HepG2 (cell line): Measurements from ENCODE around the gene PEX11B. TPM values are rescaled to one million over a fixed set of nuclear protein-coding genes. Genes with fewer than 3 reads are reported as not detected.

Experiments used
- ATAC-seq: fragments of 200-7000 bp; cut with Tn5 transposase; 3 replicates; pipeline ENCODE4 v1.9.1; 2020; ENCODE audit warnings: mild to moderate bottlenecking, moderate library complexity
- BruUV-seq: library from RNA; stranded (reverse); fragments of 400-500 nt; replicated peaks from 2 replicates; lab custom pipeline; 2021; lab: Mats Ljungman, UMichigan
- CTCF ChIA-PET: fragments of 300-600 bp; formaldehyde crosslinking; extraction: SDS; loops from one replicate; lab custom pipeline; 2021; ENCODE audit warnings: low total read pairs, inconsistent platforms, low intra/inter-chr PET ratio; lab: Yijun Ruan, JAX
- POLR2A ChIA-PET: fragments of 350-600 bp; sonication (Branson Sonifier 250); formaldehyde crosslinking; loops from one replicate; lab custom pipeline; 2020; ENCODE audit warnings: antibody characterized with exemption, inconsistent platforms; lab: Yijun Ruan, JAX
- DNase-seq: peaks from one replicate; pipeline ENCODE4 v3.0.0-alpha.2; 2015; ENCODE audit warnings: low spot score
- FAIRE-seq: peaks from 3 replicates; lab custom pipeline; 2011; peaks lifted over from hg19 to GRCh38; lab: Jason Lieb, UNC
- H2AFZ ChIP-seq: one replicate; pipeline ENCODE4 v1.6.1; 2011; ENCODE audit warnings: low read length, inconsistent platforms
- H3K27ac ChIP-seq: fragments of 300-600 bp; 3 replicates; pipeline ENCODE4 v1.8.0; 2011; ENCODE audit warnings: mixed run types, mild to moderate bottlenecking, mixed read lengths, low read length, inconsistent platforms; ENCODE audit not compliant: insufficient read depth; ENCODE audit errors: extremely low read length
- H3K27me3 ChIP-seq, 2 experiments: fragments of 200-600 bp in 1 of 2; 2 replicates in 1 of 2; 3 replicates in 1 of 2; pipeline versions ENCODE4 v1.6.0 to v1.8.0; 2011; ENCODE audit warnings: low read length in 2 of 2, mild to moderate bottlenecking in 2 of 2, moderate library complexity in 2 of 2, inconsistent platforms in 1 of 2; ENCODE audit not compliant: insufficient read depth in 2 of 2, control insufficient read depth in 1 of 2
- H3K36me3 ChIP-seq, 2 experiments: fragments of 200-600 bp in 1 of 2; replicated peaks in 1 of 2; 2 replicates in 1 of 2; 3 replicates in 1 of 2; pipeline versions ENCODE4 v1.5.1 to v1.8.0; 2011; ENCODE audit warnings: low read length in 2 of 2, inconsistent platforms in 1 of 2; ENCODE audit not compliant: insufficient read depth in 2 of 2, control insufficient read depth in 1 of 2
- H3K4me1 ChIP-seq: 2 replicates; pipeline ENCODE4 v1.5.1; 2012; ENCODE audit warnings: low read length, inconsistent platforms; ENCODE audit not compliant: insufficient read depth
- H3K4me2 ChIP-seq: 2 replicates; pipeline ENCODE4 v1.6.0; 2011; ENCODE audit warnings: low read depth, low read length, inconsistent platforms
- H3K4me3 ChIP-seq, 3 experiments: fragments of 200-600 bp in 1 of 3; sonication (generic), shearing (Covaris generic) in 1 of 3; replicated peaks in 1 of 3; 2 replicates each; pipeline ENCODE4 v1.5.1; 2011 to 2016; ENCODE audit warnings: low read length in 3 of 3, inconsistent platforms in 2 of 3, low read depth in 2 of 3, mild to moderate bottlenecking in 2 of 3, control low read depth in 1 of 3, mixed read lengths in 1 of 3; ENCODE audit not compliant: insufficient read depth in 1 of 3
- H3K79me2 ChIP-seq: one replicate; pipeline ENCODE4 v1.6.1; 2011; ENCODE audit warnings: low read length, inconsistent platforms; ENCODE audit not compliant: insufficient read depth
- H3K9ac ChIP-seq: 2 replicates; pipeline ENCODE4 v1.6.0; 2011; ENCODE audit warnings: mild to moderate bottlenecking, low read depth, low read length, inconsistent platforms; ENCODE audit not compliant: insufficient read depth
- H3K9me3 ChIP-seq: 2 replicates; pipeline ENCODE4 v1.5.1; 2012; ENCODE audit warnings: mild to moderate bottlenecking, low read length
- H4K20me1 ChIP-seq: 2 replicates; pipeline ENCODE4 v1.6.0; 2011; ENCODE audit warnings: inconsistent platforms, mild to moderate bottlenecking, low read length, moderate library complexity; ENCODE audit not compliant: insufficient read depth
- DZIP1 ChIP-seq: sonication (generic); formaldehyde crosslinking; IDR thresholded peaks from 2 replicates; pipeline ENCODE4 v1.5.0; 2020; ENCODE audit warnings: mild to moderate bottlenecking, missing genetic modification reagents
- MNT ChIP-seq: fragments of 450-650 bp; IDR thresholded peaks from 2 replicates; pipeline ENCODE4 v1.6.1; 2016
- NFE2L1 ChIP-seq: sonication (generic); formaldehyde crosslinking; IDR thresholded peaks from 2 replicates; pipeline ENCODE4 v1.4.0; 2020; ENCODE audit warnings: missing genetic modification reagents, mild to moderate bottlenecking, borderline replicate concordance
- RARA ChIP-seq: IDR thresholded peaks from 2 replicates; pipeline ENCODE4 v1.6.1; 2016; ENCODE audit warnings: missing genetic modification reagents, missing compliant biosample characterization
- REXO4 ChIP-seq: sonication (generic); formaldehyde crosslinking; IDR thresholded peaks from 2 replicates; pipeline ENCODE4 v1.8.0; 2022; ENCODE audit warnings: missing genetic modification reagents, mild to moderate bottlenecking, borderline replicate concordance
- TFDP2 ChIP-seq: sonication (generic); formaldehyde crosslinking; IDR thresholded peaks from 2 replicates; pipeline ENCODE4 v1.4.0; 2020; ENCODE audit warnings: missing genetic modification reagents
- ZNF296 ChIP-seq: sonication (generic); formaldehyde crosslinking; conservative IDR thresholded peaks from 2 replicates; pipeline ENCODE4 v1.5.0; 2020; ENCODE audit warnings: mild to moderate bottlenecking, missing genetic modification reagents
- ZNF557 ChIP-seq: sonication (generic); formaldehyde crosslinking; IDR thresholded peaks from 2 replicates; pipeline ENCODE4 v1.4.0; 2020; ENCODE audit warnings: missing genetic modification reagents
- ZNF558 ChIP-seq: sonication (generic); formaldehyde crosslinking; IDR thresholded peaks from 2 replicates; pipeline ENCODE4 v1.9.0; 2022; ENCODE audit warnings: mild to moderate bottlenecking, missing genetic modification reagents, borderline replicate concordance
- ZNF569 ChIP-seq: sonication (generic); formaldehyde crosslinking; IDR thresholded peaks from 2 replicates; pipeline ENCODE4 v1.5.0; 2020; ENCODE audit warnings: mild to moderate bottlenecking, missing genetic modification reagents, moderate library complexity, borderline replicate concordance
- ZNF75D ChIP-seq: sonication (generic); formaldehyde crosslinking; IDR thresholded peaks from 2 replicates; pipeline ENCODE4 v1.8.1; 2023; ENCODE audit warnings: missing genetic modification reagents, mild to moderate bottlenecking, borderline replicate concordance
- ZXDC ChIP-seq: sonication (generic); formaldehyde crosslinking; IDR thresholded peaks from 2 replicates; pipeline ENCODE4 v1.5.0; 2020; ENCODE audit warnings: mild to moderate bottlenecking, missing genetic modification reagents
- WGBS: methylation state at CpG from one replicate; pipeline ENCODE4 v1.1.6; 2017; ENCODE audit warnings: low lambda C conversion rate; 5-methylcytosine and 5-hydroxymethylcytosine counted together
- in situ Hi-C: cut with HindIII; loops from 2 replicates; pipeline ENCODE4 v1.10.0; 2017; ENCODE audit warnings: low pct_unique_long_range_greater_than_20kb; ENCODE audit not compliant: extremely low pct_ligation_motif_present
- intact Hi-C: fragments of 100-400 bp; cut with micrococcal nuclease; formaldehyde crosslinking; loops from one replicate; pipeline ENCODE4 v1.10.0; 2022; ENCODE audit not compliant: unreplicated experiment
- polyA plus RNA-seq, 8 experiments: library from polyadenylated mRNA; depleted of rRNA in 3 of 8; stranded (reverse) in 7 of 8; unstranded in 1 of 8; fragments of >200 nt; fragmentation: Illumina TruSeq in 4 of 8; extraction: Trizol in 4 of 8; gene quantifications; 2 replicates each; pipeline versions ENCODE4 v1.2.1 to v1.2.3, GENCODE V29; 2011 to 2016; ENCODE audit warnings: low read depth in 4 of 8, missing spikeins in 1 of 8, mixed read lengths in 1 of 8; ENCODE audit not compliant: insufficient read depth in 1 of 8
- total RNA-seq, 5 experiments: library from RNA; depleted of rRNA; stranded (reverse); fragments of >200 nt; fragmentation: Illumina TruSeq; extraction: Trizol; gene quantifications; 2 replicates each; pipeline ENCODE4 v1.2.3, GENCODE V29; 2016; ENCODE audit warnings: low read depth in 1 of 5

The PEX11B gene
- total and polyA plus RNA-seq, 2 of the 13 experiments (the other 11 are each of a cell fraction or from before 2014, with no cell fraction given), result 21.6 to 48.4 TPM

GRCh38 chr1:145960468-145961108 is 42.1 kb upstream of the PEX11B start (continued):
- TF ChIP-seq TFDP2 (CRISPR knock-in tag) (no peak), ZNF557 (CRISPR knock-in tag) (no peak)

- FAIRE-seq, result no peak
- peak; percentile 0; the same call in 1 of the 3 replicates for ATAC-seq
- Histone ChIP-seq H3K27me3 (peaks cover 0 to 30% of the 10 kb centered on the region in 2 experiments; a peak in 3 of 5 replicates), H3K9me3 (no peaks in the 10 kb centered on the region), H3K9ac (peak overlapping the region; percentile 62), H2AFZ (no peak overlapping the region), H3K27ac (no peak overlapping the region), H3K4me2 (peak overlapping the region; percentile 99), H3K4me3 (peak overlapping the region; percentile 60 to 91 (median 68)), H4K20me1 (no peaks in the 10 kb centered on the region), H3K36me3 (no peaks in the 10 kb centered on the region), H3K4me1 (peaks cover 71% of the 10 kb centered on the region), H3K79me2 (peaks cover 16% of the 10 kb centered on the region)
- ChIA-PET POLR2A (no interaction called here), CTCF (no interaction called here)
- no peak for DNase-seq
- intact Hi-C loops, result loop anchor here (5.0 kb wide), 3 partner anchors 47 to 103 kb away; partner anchors contain the start of gene PIAS3
- BruUV-seq, result no TSS peak
- in situ Hi-C loops, result loop anchor here (5.0 kb wide), 1 partner anchor 33 kb away; the partner anchor contains the start of gene RBM8A
- WGBS, result 0% methylated on average over 4 of the region's 12 CpGs
- TF ChIP-seq REXO4 (CRISPR knock-in tag) (no peak), ZNF569 (CRISPR knock-in tag) (0 out of 2 replicates have a peak, but pooled peaks have one; percentile 28), ZNF558 (CRISPR knock-in tag) (0 out of 2 replicates have a peak, but pooled peaks have one; percentile 54), RARA (no peak), ZNF296 (CRISPR knock-in tag) (0 out of 2 replicates have a peak, but pooled peaks have one; percentile 7), NFE2L1 (CRISPR knock-in tag) (no peak), ZNF75D (CRISPR knock-in tag) (no peak), DZIP1 (CRISPR knock-in tag) (0 out of 2 replicates have a peak, but pooled peaks have one; percentile 23), MNT (peak; percentile 63), ZXDC (CRISPR knock-in tag) (0 out of 2 replicates have a peak, but pooled peaks have one; percentile 36)
Measured at GRCh38 chr1:145959957-145960467, 41.5 kb upstream of the PEX11B start.
